Astrocyte of the spinal cord (primary cell): ENCODE measurements around the gene SORCS2.

Experiments used
- DNase-seq: peaks from one replicate; pipeline ENCODE4 v3.0.0; 2011; ENCODE audit warnings: low read depth, low spot score
- H3K4me3 ChIP-seq: 2 replicates; pipeline ENCODE4 v1.5.1; 2011; ENCODE audit warnings: low read depth, mild to moderate bottlenecking, low read length, moderate library complexity
- CTCF ChIP-seq: IDR thresholded peaks from 2 replicates; pipeline ENCODE4 v1.5.1; 2012; ENCODE audit warnings: low read depth, mild to moderate bottlenecking, low read length, inconsistent platforms
- in situ Hi-C: cut with HindIII; loops from 2 replicates; pipeline ENCODE4 v1.10.0; 2017; ENCODE audit warnings: low sequenced_read_pairs

Gene SORCS2

DNA sequence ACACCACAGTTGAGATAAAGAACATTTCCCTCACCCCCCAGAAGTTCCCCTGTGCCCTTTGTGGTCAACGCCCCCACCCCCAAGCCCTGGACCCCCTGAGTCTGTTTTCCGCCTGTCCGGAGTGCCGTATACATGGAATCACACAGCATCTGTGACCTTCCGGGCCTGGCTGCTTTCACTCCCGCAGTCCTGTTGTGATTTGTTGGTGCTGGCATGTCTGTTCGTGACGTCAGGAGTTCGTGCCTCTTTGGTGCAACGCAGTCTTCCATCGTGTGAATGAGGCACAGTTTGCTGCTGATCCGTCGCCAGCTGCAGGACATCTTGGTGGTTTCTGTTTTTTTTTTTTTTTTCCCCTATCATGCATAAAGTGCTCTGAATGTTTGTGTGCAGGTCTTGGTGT is 180.3 kb downstream of the SORCS2 start:
- DNase-seq = no peak
- TF ChIP-seq CTCF = no peak
- in situ Hi-C loops = no loop called here

DNA sequence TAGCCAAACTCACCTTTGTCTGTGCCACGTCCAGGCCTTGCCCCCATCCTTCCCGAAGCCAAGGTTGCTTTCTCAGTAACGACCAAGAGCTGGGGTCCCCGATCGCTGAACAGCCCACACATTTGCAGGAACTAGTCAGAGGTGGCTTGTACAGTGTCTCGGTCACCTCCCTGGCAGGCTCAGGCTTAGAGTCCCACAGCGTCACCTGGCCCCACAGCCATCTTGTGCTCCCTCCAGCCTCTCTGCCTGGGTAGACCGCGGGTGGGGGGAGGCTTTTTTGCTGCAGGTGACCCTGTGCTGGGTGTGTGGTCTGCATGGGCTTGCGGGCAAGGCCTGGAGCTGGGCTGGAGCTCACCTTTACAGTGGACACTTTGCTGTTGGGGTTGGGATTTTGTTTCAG is 182.2 kb downstream of the SORCS2 start:
- DNase-seq = no peak
- no peak for TF ChIP-seq CTCF
- in situ Hi-C loops = no loop called here
- no peak overlapping the region for H3K4me3 ChIP-seq

More for the DNA sequence above, 180.3 kb downstream of the SORCS2 start:
- no peak overlapping the region for H3K4me3 ChIP-seq

DNA sequence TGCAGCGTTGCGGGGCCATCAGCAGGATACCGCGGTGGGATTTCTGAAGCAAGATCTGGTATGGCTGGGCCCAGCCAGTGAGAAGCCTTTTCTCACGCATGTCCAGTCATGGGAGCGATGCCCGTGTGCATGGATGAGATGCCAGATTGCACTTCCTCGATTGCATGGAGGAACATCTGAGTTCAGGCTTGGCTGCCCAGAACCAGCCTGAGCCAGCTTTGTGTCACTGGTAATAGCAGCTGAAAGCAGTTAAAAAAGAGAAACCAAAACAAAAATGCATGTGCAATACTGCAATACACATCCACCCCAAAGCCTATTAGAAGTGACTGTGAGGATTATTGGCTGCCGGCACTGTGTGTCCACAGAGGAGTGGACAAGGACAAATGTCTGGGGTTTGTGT is 183.1 kb downstream of the SORCS2 start:
- DNase-seq = no peak
- in situ Hi-C loops = no loop called here
- no peak overlapping the region for H3K4me3 ChIP-seq
- no peak for TF ChIP-seq CTCF

GRCh38 chr4:7377223-7377865 is 185.0 kb downstream of the SORCS2 start:
- no peak for DNase-seq
- no peak overlapping the region for H3K4me3 ChIP-seq
- in situ Hi-C loops = no loop called here
- no peak for TF ChIP-seq CTCF

DNA sequence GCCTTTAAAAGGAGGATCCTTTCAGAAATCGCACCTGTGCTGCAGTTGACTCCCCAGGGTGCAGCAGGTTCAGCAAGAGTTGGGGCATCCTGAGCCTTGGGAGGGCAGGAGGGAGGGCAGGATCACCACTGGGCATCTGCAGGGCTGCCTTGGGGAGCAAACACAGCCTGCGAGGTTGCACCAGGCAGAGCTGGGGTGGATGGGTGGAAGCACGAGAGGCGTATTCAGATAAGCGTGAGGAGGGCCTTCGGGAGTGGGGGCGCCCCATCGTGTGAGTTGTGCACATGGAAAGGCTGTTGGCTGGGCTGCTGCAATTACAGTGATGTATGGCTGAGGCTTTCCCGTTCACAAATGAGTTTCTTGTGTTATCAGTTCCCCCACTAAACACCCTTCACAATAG is 186.8 kb downstream of the SORCS2 start:
- TF ChIP-seq CTCF = no peak
- DNase-seq = no peak
- H3K4me3 ChIP-seq = no peak overlapping the region
- in situ Hi-C loops = no loop called here

DNA sequence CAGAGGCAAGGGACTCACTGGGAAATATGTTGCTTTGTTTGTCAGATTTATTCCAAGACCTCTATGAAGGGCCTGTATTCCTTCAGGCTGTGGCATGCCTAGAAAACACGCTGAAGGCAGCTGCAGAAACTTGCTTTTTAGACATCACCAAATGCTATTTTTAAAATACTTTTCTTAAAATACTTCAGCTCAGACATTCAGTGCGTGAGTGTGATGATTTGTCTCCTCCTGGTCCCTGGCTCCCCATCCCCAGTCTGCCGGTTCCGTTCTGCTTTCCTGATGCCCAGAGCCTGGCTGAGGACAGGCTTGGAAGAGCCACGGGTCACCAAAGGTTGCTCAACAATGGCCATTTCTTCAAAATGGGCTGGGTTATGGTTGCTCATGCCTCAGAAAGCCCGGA is 187.4 kb downstream of the SORCS2 start:
- no peak overlapping the region for H3K4me3 ChIP-seq
- TF ChIP-seq CTCF = no peak
- DNase-seq = no peak
- in situ Hi-C loops = no loop called here
